Measurements from ENCODE around the gene TMTC2.

Gene TMTC2

DNA sequence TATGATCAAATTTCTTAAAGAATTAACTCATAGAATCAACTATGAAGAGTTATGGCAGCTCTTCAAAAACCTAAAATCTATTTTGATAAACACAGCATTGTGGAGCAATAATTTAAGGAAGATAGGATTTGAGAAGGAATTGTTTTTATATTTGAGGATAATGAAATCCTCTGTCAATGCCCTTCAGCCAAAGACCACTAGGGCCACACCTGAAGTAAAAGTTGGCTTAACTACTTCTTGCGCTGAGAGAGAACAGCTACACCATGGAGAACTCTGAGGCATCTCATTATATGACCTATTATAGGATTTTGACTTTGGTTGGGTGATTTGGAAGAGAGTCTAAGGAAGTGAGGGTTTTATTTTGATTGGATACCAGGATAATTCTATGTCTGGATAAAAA, 237.2 kb downstream of the TMTC2 start:
- no peak overlapping the region for H3K4me3 ChIP-seq (ENCODE audit: extremely low read depth, insufficient read depth, low read length, poor library complexity, severe bottlenecking)
- no peak overlapping the region for H3K27ac ChIP-seq (ENCODE audit: low read depth, low read length, severe bottlenecking)
- no CpG with 5 or more reads among the region's 1 CpG for WGBS, 2 experiments (ENCODE audit: insufficient coverage in 2 of 2)
- H3K9me3 ChIP-seq (ENCODE audit: control insufficient read depth, low read length): no peaks in the 10 kb centered on the region
- no peaks in the 10 kb centered on the region for H3K36me3 ChIP-seq (ENCODE audit: control insufficient read depth, insufficient read depth, low read length)
- no peaks in the 10 kb centered on the region for H3K4me1 ChIP-seq (ENCODE audit: control insufficient read depth, insufficient read depth, low read length, poor library complexity, severe bottlenecking)

DNA sequence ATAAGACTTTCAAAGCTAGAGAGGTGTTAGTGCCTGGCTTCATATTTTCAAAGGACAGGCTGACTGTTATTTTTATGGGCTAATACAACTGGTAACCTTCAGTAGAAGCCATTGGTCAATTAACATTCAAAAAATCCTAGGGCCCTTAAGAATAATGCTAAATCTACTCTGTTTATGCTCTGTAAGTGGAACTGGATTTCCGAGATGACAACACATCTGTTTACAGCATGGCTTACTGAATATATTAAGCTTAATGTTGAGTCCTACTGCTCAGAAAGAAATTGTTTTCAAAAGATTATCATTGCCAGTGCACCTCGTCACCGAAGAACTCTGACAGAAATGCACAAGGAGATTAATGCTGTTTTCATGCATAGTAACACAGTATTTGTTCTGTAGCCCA, 239.9 kb downstream of the TMTC2 start:
- H3K27ac ChIP-seq (ENCODE audit: low read depth, low read length, severe bottlenecking): no peak overlapping the region
- WGBS, 2 experiments (ENCODE audit: insufficient coverage in 2 of 2): 100% methylated on average over 3 of the region's 3 CpGs; no CpG with 5 or more reads in 1 of the 2 experiments
- no peaks in the 10 kb centered on the region for H3K36me3 ChIP-seq (ENCODE audit: control insufficient read depth, insufficient read depth, low read length)
- H3K9me3 ChIP-seq (ENCODE audit: control insufficient read depth, low read length): no peaks in the 10 kb centered on the region
- H3K4me3 ChIP-seq (ENCODE audit: extremely low read depth, insufficient read depth, low read length, poor library complexity, severe bottlenecking): no peak overlapping the region
- H3K4me1 ChIP-seq (ENCODE audit: control insufficient read depth, insufficient read depth, low read length, poor library complexity, severe bottlenecking): no peaks in the 10 kb centered on the region

DNA sequence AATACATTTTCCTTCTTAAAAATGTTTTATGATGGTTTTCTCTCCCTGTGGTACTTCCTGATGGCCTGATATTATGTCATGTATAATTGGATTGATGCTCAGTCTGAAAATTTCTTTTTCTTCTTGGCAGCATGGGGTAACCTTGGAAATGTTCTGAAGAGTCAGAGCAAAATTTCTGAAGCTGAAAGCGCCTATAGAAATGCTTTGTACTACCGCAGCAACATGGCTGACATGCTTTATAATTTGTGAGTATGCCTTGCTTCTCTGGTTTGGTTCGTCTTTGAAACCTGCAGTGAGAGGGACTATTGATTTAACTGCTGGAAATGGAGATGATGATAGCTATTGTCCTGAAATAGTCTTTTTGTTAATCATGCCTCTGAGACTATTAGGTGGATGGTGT, 243.6 kb downstream of the TMTC2 start:
- WGBS, 2 experiments (ENCODE audit: insufficient coverage in 2 of 2): 85 to 90% methylated on average over 2 to 3 of the region's 3 CpGs
- no peaks in the 10 kb centered on the region for H3K9me3 ChIP-seq (ENCODE audit: control insufficient read depth, low read length)
- no peaks in the 10 kb centered on the region for H3K36me3 ChIP-seq (ENCODE audit: control insufficient read depth, insufficient read depth, low read length)
- no peak overlapping the region for H3K4me3 ChIP-seq (ENCODE audit: extremely low read depth, insufficient read depth, low read length, poor library complexity, severe bottlenecking)
- no peaks in the 10 kb centered on the region for H3K4me1 ChIP-seq (ENCODE audit: control insufficient read depth, insufficient read depth, low read length, poor library complexity, severe bottlenecking)
- no peak overlapping the region for H3K27ac ChIP-seq (ENCODE audit: low read depth, low read length, severe bottlenecking)

DNA sequence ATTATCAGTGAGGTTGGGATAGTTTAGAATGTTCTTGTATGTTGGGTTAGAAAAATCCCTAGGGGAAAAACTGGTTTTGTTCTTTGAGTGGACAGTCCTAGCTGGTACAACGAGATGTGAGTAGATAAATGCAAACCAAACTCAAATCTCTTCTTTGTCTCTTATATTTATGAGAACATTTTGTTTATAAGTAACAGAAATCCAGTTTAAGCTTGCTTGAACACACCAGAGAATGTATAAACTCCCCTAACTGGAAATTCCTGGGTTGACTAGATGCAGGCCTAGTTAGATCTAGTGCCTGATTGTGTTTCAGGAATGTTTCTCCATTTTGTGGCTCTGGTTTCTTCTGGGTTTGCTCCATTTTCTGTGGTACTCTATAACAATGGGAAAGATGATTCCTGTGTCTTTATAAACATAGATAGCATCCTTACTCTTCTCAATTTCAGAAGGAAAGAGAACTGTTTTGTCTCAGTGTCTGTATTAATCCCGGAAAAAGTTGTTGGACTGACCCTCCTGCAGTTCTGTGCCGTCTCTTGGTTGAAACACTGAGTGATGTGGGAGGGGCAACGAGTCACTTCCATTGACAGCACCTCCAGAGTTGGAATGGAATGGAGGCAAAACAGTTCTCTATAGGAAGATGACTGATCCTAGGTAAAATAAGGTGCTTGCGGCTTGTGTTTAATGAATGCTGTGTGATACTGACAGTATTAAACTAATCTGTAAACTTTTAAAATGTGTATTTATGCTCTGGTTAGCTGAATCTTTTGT, 244.8 kb downstream of the TMTC2 start:
- Histone ChIP-seq H3K27ac (ENCODE audit: low read depth, low read length, severe bottlenecking) (peak overlapping the region; percentile 94), H3K9me3 (ENCODE audit: control insufficient read depth, low read length) (no peaks in the 10 kb centered on the region), H3K4me3 (ENCODE audit: extremely low read depth, insufficient read depth, low read length, poor library complexity, severe bottlenecking) (no peak overlapping the region), H3K36me3 (ENCODE audit: control insufficient read depth, insufficient read depth, low read length) (no peaks in the 10 kb centered on the region), H3K4me1 (ENCODE audit: control insufficient read depth, insufficient read depth, low read length, poor library complexity, severe bottlenecking) (no peaks in the 10 kb centered on the region)
- 83% methylated on average over 3 of the region's 5 CpGs; no CpG with 5 or more reads in 1 of the 2 experiments for WGBS, 2 experiments (ENCODE audit: insufficient coverage in 2 of 2)

DNA sequence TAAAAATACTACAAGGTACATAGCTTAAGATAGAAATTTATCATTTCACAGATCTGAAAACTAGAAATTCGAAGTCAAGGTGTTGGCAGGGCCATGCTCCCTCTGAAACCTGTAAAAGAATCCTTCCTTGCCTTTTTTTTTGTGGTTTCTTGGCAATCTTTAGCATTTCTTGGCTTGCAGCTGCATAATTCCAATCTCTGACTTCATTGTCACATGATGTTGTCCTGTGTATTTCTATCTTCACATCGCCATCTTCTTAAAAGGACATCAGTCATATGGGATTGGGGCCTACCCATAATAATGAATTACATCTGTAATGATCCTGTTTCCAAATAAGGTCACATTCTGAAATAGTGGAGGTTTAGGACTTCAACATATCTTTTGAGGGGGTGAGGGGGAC, 250.4 kb downstream of the TMTC2 start:
- Histone ChIP-seq H3K9me3 (ENCODE audit: control insufficient read depth, low read length) (no peaks in the 10 kb centered on the region), H3K36me3 (ENCODE audit: control insufficient read depth, insufficient read depth, low read length) (no peaks in the 10 kb centered on the region), H3K4me1 (ENCODE audit: control insufficient read depth, insufficient read depth, low read length, poor library complexity, severe bottlenecking) (no peaks in the 10 kb centered on the region), H3K27ac (ENCODE audit: low read depth, low read length, severe bottlenecking) (no peak overlapping the region), H3K4me3 (ENCODE audit: extremely low read depth, insufficient read depth, low read length, poor library complexity, severe bottlenecking) (no peak overlapping the region)
- 89 to 100% methylated on average over 1 of the region's 2 CpGs for WGBS, 2 experiments (ENCODE audit: insufficient coverage in 2 of 2)

DNA sequence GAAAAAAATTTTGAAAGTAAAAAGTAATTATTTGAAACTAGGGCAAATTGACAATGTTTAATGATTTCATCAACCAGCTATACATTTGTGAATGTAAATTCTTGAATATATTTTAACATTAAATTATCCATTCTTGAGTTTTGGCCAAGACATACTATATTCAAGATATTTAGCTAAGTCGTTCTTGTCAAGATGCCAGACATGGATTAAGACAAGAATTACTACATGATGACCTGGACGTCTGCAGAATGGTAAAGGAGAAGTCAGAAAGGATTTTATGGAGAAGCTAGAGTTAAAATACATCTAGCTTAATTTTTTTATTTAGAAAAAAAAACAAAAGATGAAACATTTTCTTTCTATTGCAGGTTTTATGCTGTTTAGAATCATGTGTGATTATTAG, 255.8 kb downstream of the TMTC2 start:
- no peaks in the 10 kb centered on the region for H3K36me3 ChIP-seq (ENCODE audit: control insufficient read depth, insufficient read depth, low read length)
- no peaks in the 10 kb centered on the region for H3K4me1 ChIP-seq (ENCODE audit: control insufficient read depth, insufficient read depth, low read length, poor library complexity, severe bottlenecking)
- no peak overlapping the region for H3K4me3 ChIP-seq (ENCODE audit: extremely low read depth, insufficient read depth, low read length, poor library complexity, severe bottlenecking)
- no peak overlapping the region for H3K27ac ChIP-seq (ENCODE audit: low read depth, low read length, severe bottlenecking)
- H3K9me3 ChIP-seq (ENCODE audit: control insufficient read depth, low read length): no peaks in the 10 kb centered on the region
- no CpG with 5 or more reads among the region's 2 CpGs for WGBS, 2 experiments (ENCODE audit: insufficient coverage in 2 of 2)

DNA sequence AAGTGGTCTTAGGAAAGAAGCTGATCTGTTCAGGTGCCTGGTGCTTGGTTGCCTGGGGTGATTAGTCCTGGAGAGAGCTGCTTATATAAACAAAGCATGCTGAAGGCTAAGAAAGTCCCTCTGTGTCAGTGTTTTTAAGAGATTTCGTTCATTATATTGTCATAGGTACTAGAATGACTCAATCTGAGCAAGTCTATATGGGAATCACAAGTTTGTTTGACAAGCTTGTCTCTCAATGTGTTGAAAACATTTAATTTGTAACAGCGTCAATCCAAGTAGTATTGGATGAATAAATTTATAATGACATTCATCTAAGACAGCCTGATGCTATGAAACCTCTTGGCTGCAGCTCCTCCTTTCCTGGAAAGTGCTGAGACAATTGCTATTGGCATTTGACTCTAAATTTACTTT, 256.3 kb downstream of the TMTC2 start:
- H3K4me1 ChIP-seq (ENCODE audit: control insufficient read depth, insufficient read depth, low read length, poor library complexity, severe bottlenecking): no peaks in the 10 kb centered on the region
- WGBS, 2 experiments (ENCODE audit: insufficient coverage in 2 of 2): 60 to 100% methylated on average over 1 of the region's 2 CpGs
- H3K27ac ChIP-seq (ENCODE audit: low read depth, low read length, severe bottlenecking): peak overlapping the region; percentile 26
- H3K4me3 ChIP-seq (ENCODE audit: extremely low read depth, insufficient read depth, low read length, poor library complexity, severe bottlenecking): no peak overlapping the region
- no peaks in the 10 kb centered on the region for H3K36me3 ChIP-seq (ENCODE audit: control insufficient read depth, insufficient read depth, low read length)
- H3K9me3 ChIP-seq (ENCODE audit: control insufficient read depth, low read length): no peaks in the 10 kb centered on the region

DNA sequence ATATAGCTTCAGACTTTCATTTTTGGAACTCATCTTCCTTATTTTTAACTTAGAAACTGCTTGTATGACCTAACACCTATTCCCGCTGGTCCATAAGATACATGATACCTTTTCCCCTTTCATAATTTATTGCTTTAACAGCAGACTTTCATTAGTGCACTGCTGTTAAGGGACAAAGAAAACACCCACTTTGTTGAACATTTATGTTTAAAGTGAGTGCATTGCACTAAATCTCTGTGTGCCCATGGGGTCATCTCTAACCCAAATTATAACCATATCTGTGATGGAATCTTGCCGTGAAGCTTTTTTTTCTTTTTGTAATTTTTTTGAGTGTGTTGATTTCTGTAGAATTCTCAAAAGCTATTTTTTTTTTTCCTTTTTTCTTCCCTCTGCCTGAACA, 261.8 kb downstream of the TMTC2 start:
- H3K4me3 ChIP-seq (ENCODE audit: extremely low read depth, insufficient read depth, low read length, poor library complexity, severe bottlenecking): no peak overlapping the region
- no peaks in the 10 kb centered on the region for H3K9me3 ChIP-seq (ENCODE audit: control insufficient read depth, low read length)
- H3K4me1 ChIP-seq (ENCODE audit: control insufficient read depth, insufficient read depth, low read length, poor library complexity, severe bottlenecking): no peaks in the 10 kb centered on the region
- no peaks in the 10 kb centered on the region for H3K36me3 ChIP-seq (ENCODE audit: control insufficient read depth, insufficient read depth, low read length)
- 83 to 86% methylated on average over 1 of the region's 2 CpGs for WGBS, 2 experiments (ENCODE audit: insufficient coverage in 2 of 2)
- no peak overlapping the region for H3K27ac ChIP-seq (ENCODE audit: low read depth, low read length, severe bottlenecking)

DNA sequence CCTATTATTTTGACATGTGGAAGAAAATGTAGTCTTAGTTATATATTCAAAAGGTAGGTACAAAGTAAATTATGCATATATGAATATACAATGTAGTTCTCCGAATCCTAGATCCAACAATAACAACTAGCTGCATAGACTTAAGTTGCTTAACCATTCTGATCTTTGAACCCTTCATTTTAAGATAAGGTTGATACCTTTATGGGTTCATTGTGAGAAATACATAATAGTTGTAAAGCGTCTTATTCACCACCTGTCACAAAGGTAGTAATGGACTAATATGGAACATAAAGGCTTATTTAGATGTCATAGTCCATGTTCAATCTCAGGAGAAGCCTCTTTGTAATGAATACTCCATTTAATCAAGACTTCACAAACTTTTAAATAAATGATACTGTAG, 263.6 kb downstream of the TMTC2 start:
- WGBS, 2 experiments (ENCODE audit: insufficient coverage in 2 of 2): no CpG with 5 or more reads among the region's 2 CpGs
- Histone ChIP-seq H3K4me1 (ENCODE audit: control insufficient read depth, insufficient read depth, low read length, poor library complexity, severe bottlenecking) (no peaks in the 10 kb centered on the region), H3K27ac (ENCODE audit: low read depth, low read length, severe bottlenecking) (no peak overlapping the region), H3K9me3 (ENCODE audit: control insufficient read depth, low read length) (no peaks in the 10 kb centered on the region), H3K4me3 (ENCODE audit: extremely low read depth, insufficient read depth, low read length, poor library complexity, severe bottlenecking) (no peak overlapping the region), H3K36me3 (ENCODE audit: control insufficient read depth, insufficient read depth, low read length) (no peaks in the 10 kb centered on the region)

DNA sequence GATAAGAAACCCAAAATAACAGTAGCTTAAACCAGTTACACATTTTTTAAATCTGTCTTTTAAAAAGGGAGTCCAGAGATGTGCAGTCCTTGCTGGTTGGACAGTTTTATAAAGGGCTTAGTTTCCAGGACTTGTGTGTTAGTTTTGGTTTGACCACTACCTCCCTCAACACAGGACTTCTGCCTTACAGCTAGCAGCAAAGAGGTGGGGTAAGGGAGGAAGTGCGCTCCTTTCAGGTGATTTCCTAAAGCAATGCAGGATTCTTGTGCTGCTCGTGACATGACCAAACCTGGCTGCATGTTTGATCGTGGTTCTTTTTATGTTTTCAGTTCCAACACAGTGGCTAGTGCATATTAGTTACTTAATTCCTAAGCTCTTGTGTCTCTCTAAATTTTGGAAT, 266.2 kb downstream of the TMTC2 start:
- H3K27ac ChIP-seq (ENCODE audit: low read depth, low read length, severe bottlenecking): no peak overlapping the region
- no peaks in the 10 kb centered on the region for H3K4me1 ChIP-seq (ENCODE audit: control insufficient read depth, insufficient read depth, low read length, poor library complexity, severe bottlenecking)
- 83 to 88% methylated on average over 2 to 3 of the region's 3 CpGs for WGBS, 2 experiments (ENCODE audit: insufficient coverage in 2 of 2)

DNA sequence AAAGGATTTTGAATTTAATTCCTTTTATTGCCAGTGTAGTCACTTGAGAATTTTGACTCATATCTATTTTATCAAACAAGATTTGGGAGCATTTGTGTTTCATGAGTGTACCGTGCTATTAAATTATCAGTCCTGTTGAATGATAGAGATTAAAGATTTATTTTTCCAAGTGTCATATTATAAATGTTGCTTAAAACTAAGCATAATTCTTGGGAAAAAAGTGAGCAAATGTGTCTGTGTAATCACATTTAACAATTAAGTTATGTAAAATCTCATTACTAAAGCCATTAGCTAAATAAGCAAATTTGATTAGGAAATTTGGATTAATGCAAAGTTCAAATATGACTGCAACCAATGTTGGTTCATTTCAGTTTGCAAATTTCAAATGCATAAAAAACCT, 266.7 kb downstream of the TMTC2 start:
- H3K4me3 ChIP-seq (ENCODE audit: extremely low read depth, insufficient read depth, low read length, poor library complexity, severe bottlenecking): no peak overlapping the region
- no CpG with 5 or more reads among the region's 1 CpG for WGBS, 2 experiments (ENCODE audit: insufficient coverage in 2 of 2)

More for the DNA sequence above, 266.2 kb downstream of the TMTC2 start:
- no peaks in the 10 kb centered on the region for H3K9me3 ChIP-seq (ENCODE audit: control insufficient read depth, low read length)
- H3K36me3 ChIP-seq (ENCODE audit: control insufficient read depth, insufficient read depth, low read length): no peaks in the 10 kb centered on the region
- H3K4me3 ChIP-seq (ENCODE audit: extremely low read depth, insufficient read depth, low read length, poor library complexity, severe bottlenecking): no peak overlapping the region

More for the DNA sequence above, 266.7 kb downstream of the TMTC2 start:
- no peaks in the 10 kb centered on the region for H3K36me3 ChIP-seq (ENCODE audit: control insufficient read depth, insufficient read depth, low read length)
- no peak overlapping the region for H3K27ac ChIP-seq (ENCODE audit: low read depth, low read length, severe bottlenecking)
- H3K9me3 ChIP-seq (ENCODE audit: control insufficient read depth, low read length): no peaks in the 10 kb centered on the region
- H3K4me1 ChIP-seq (ENCODE audit: control insufficient read depth, insufficient read depth, low read length, poor library complexity, severe bottlenecking): no peaks in the 10 kb centered on the region

All from mesodermal cell (in vitro differentiated cells).